ENCODE measurements around the gene ZPLD1.

ZPLD1 gene

DNA sequence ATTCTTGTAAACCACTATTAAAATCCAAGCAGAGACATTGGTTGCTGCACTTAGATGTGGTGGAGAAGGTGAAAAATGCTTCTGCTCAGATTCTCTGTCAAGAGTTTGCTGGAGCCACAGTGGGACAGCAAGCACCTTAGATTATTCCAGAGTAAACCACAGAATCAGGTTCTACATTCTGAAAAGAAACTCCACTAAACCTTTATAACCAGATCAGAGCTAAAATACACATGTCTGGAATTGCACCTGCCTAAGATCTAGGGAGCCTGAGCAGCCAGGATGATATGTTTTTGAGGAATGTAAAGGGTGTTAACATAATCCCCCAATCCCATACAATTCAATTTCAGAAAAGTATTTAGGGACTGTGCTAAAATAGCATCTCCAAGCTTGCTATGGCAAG is at the start of gene ZPLD1:
ZPLD1 (plus strand) TSS at position 301 of the 400 bp plus-strand sequence. CDS start 3,473 bp downstream, outside the sequence.
- no peak for DNase-seq (ENCODE audit: low read depth)

- no peak for DNase-seq (ENCODE audit: low read depth)
Observed at GRCh38 chr3:102390171-102390864, 44.5 kb upstream of the ZPLD1 start.

DNA sequence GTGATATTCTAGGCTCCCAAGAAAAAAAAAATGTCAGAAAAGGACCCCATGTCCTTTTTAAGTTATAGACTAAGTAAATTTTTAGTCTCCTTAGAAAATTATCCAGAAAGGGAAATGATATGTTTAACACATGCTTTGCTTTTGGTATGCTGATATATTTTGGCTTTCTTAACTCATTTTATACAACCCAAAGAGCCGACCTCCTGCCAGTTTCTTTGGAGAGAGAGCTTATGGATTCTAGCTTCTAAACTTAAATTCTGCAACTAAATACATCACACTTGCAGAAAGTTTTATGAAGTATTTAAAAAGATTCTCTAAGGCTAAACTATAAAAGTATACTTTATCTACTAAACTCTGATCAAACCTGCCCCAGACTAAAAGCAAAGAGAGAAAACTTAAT is 43.9 kb upstream of the ZPLD1 start:
- no peak for DNase-seq (ENCODE audit: low read depth)

DNA sequence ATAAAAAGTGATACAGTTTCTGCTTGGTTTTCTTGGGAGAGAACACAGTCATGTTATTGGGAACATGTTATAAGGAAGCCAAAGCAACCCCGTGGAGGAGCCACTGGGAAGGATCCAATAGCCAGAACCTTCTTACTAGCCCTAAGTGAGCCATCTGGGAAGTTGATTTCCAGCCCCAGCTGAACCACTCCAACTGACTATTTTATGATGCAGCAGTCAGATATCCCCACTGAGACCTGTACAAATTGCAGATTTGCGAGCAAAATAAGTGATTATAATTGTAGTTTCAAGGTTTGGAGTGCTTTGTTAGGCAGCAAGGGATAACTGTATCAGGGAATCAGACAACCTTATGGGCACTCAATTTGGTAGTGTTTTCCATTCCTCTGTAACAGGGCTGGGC is 43.3 kb upstream of the ZPLD1 start:
- no peak for DNase-seq (ENCODE audit: low read depth)

DNA sequence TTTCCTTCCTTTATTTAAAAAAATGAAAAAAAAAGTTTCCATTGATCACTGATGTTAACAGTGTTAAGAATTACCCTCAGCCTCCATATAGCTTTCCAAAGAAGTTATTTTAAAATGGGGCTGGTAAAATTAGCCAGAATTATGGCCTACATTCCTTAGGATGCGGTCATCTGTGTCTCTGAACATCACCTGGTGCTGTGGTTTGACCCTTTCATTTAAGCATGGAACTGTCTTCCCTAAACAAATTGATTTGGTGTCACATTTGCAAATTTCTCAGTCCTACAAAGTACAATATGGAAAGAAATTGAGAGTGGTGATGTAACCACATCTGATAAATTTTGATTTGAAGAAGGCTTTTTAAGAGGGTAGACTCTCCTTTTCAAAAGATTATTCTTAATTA is 40.3 kb upstream of the ZPLD1 start:
- DNase-seq (ENCODE audit: low read depth) = no peak

DNA sequence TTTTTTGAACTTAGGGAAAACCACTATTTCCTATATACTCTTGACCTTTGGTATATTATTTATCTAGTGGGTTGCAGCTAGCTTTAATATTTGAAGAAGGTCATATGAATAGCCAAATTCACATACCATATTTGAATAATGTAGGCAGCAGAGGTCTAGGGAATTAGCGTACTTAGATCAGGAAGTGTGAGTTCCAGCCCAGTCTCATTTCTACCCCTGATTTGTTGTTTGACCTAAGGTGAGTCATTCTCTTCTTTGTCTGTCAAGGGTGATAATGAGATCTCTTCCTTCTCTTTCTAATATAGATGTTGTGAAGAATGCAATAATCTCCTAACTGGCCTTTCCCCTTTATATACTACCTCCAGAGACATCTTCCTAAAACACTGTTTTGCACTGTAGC is 36.6 kb upstream of the ZPLD1 start:
- no peak for DNase-seq (ENCODE audit: low read depth)

GRCh38 chr3:102398666-102399065 is 36.1 kb upstream of the ZPLD1 start:
- no peak for DNase-seq (ENCODE audit: low read depth)

DNA sequence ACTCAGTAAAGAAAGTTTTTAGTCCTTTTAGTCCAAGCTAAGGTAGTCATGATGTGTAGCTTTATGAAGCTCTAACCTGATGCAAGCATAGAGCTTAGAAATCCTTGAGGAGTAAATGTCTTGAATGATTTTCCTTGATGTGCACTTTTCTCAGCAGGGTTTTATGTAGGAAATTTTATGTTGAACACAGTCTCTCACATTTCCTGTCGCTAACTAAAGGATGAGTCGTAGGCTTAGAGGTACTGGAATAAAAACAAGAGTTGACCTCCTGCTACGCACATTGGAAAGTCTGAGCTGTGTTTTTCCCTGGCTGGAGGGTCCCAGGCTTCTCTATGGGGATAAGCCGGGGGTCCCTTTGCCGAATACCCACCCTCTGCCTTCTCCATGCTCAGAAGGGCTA is 34.7 kb upstream of the ZPLD1 start:
- no peak for DNase-seq (ENCODE audit: low read depth)

- DNase-seq (ENCODE audit: low read depth) = no peak
Observed at GRCh38 chr3:102400766-102401165, 34.0 kb upstream of the ZPLD1 start.

GRCh38 chr3:102410616-102411015 is 24.2 kb upstream of the ZPLD1 start:
- no peak for DNase-seq (ENCODE audit: low read depth)

DNA sequence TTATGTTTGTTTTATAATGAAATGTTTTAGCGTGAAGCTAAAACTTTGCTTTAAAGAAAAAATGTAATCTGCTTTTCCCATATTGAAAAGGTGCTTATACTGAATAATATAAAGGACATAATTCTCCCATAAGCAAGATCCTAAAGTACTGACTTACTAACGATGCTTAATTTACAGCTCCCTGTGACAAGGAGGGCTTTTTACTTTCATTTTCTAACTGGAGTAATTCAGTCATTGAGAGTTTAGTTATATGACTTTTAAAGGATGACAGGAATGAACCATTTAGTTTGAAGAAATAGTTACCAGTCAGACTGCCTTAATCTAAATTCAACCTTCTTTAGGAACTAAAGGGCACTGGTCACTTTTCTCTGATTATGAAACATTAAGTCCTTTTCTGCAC is 19.3 kb upstream of the ZPLD1 start:
- no peak for DNase-seq (ENCODE audit: low read depth)

DNA sequence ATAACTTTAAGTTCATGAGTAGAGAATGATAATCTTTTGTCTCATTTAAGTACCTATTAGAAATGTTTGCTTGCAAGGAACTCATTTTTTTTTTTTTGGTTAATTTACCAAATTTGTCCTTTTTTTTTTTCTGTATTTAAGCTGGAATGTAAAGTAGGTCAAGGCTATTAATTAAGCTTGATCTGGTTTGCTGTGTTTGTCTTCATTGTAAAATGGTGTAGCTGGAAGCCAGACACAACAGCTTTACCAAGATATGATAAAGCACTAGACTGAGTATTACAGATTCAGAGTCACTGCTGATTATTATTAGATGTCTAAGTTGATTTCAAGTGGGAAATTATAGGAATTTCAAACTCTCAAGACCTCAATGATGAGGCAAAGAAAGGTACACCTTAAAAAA is 15.0 kb upstream of the ZPLD1 start:
- DNase-seq (ENCODE audit: low read depth) = no peak

DNA sequence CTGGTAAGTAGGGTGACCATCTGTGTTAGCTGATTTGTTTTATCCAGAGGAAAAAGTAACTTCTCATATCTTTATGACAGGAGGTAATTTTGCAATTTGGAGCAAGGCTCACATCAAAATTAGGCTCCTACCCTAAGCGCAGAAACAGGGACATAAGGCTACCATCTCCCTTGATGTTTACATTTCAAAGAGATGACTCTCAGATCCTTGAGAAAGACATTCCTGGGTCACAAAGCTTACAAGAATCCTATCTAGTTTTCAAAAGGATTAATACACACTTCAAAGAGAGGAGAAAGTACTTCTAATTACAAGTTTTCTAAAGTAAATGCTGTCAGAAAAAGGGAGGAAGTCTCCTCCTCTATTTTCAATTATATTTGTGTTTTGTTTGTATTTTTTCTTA is 7.0 kb downstream of the ZPLD1 start:
- DNase-seq (ENCODE audit: low read depth) = no peak

- no peak for DNase-seq (ENCODE audit: low read depth)
Observed at GRCh38 chr3:102443021-102443420, 8.2 kb downstream of the ZPLD1 start.

DNA sequence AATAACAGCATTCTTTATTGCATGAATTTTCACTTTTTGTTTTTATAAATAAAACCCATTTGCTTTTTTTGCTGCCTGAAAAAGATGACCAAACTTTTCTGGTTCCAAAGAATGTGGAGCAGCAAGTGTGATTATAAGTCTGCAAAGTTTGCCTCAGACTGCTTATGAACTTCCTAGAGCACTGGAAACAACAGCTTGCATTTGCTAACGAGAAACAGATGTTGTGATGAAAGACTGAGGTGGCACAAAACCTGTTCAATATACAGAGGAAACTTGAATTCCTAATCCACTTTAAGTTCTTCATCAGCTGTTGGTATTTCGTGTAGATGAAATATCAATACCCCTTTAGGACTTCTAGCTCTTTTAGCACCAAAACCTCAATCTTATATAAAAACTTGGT is 9.3 kb downstream of the ZPLD1 start:
- DNase-seq (ENCODE audit: low read depth) = no peak

DNA sequence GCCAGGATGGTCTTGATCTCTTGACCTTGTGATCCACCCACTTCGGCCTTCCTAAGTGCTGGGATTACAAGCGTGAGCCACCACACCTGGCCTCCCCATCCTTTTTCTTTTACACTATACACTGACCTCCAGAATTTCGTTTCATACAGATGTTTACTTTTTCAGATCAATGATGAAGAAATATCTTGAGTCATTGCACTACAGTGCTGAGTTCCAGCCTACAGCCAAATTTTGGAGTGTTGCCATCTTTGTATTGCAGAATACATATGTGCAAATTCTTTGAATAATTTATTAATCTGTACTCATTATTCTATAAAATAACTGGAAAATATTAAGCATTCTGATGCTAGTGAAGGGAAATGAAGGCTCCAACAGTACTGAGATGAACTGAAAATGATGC is 12.5 kb downstream of the ZPLD1 start:
- no peak for DNase-seq (ENCODE audit: low read depth)

DNA sequence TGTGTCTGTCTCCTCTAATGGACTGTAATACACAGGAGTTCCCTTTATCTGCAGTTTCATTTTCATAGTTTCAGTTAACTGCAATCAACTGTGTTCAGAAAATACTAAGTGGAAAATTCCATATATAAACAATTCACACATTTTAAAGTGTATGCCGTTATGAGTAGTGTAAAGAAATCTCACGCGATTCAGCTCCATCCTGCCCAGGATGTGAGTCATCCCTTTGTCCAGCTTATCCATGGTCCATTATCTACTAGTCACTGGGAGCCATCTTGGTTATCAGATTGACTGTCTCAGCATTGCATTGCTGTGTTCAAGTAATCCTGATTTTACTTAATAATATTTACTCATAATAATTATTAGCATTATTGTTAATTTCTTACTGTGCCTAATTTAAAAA is 14.5 kb downstream of the ZPLD1 start:
- DNase-seq (ENCODE audit: low read depth) = no peak

DNA sequence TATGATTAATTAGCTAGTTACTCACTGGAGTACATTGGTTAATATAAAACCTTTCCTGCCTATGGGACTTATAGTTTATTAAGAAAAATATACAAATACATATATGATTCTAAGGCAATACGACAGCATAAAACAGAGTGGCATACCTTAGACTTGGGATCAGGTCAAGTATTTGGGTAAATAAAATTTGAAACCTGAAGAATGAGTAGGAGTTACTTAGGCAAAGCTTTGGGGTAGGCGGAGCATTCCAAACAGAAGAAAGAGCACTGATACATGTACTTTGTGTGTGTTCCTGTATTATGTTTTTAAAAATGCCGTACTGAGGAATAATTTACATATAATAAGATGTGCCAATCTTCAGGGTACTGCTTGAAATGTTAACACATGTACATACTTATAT is 15.1 kb downstream of the ZPLD1 start:
- no peak for DNase-seq (ENCODE audit: low read depth)

- DNase-seq (ENCODE audit: low read depth) = no peak
Observed at GRCh38 chr3:102450976-102451375, 16.2 kb downstream of the ZPLD1 start.

- no peak for DNase-seq (ENCODE audit: low read depth)
Observed at GRCh38 chr3:102451543-102451942, 16.7 kb downstream of the ZPLD1 start.

GRCh38 chr3:102454181-102454580 is 19.4 kb downstream of the ZPLD1 start:
- DNase-seq (ENCODE audit: low read depth) = no peak

DNA sequence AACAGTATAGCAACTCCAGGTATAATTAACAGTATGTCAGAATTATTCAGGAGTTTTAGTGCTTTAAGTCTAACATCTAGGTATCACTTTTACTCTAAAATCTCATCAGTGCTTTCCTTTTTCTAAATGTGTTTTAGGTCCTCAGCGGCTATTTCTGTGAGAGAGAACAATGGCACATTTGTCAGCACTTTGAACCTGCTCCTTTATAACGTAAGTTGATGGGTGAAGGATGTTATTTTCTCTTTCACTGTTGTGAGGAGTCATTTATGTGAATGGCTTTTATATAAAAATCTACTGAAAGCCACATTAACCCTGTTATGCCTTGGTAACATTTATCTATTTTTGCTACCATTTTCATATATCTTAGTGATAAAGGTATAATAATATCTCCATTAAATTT is 22.8 kb downstream of the ZPLD1 start:
- DNase-seq (ENCODE audit: low read depth) = no peak

- DNase-seq (ENCODE audit: low read depth) = no peak
Observed at GRCh38 chr3:102460579-102460978, 25.8 kb downstream of the ZPLD1 start.

DNA sequence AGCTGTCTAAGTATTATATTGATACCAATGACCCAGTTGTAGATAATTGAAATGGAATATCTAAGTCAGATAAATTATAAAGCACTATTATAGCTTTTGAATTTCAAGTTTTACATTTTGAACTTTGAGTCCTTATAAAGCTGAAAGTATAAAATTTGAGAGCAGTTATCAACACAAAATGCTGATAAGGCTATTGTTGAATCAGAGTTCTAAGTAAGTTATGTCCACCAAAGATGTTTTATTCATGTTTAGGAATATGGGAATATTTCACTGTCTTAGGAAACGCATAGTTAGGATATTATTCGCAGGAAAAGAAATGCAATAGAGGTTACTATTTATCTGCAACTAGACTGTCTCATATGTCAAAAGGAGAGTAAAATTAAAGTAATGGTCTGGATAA is 29.4 kb downstream of the ZPLD1 start:
- no peak for DNase-seq (ENCODE audit: low read depth)

DNA sequence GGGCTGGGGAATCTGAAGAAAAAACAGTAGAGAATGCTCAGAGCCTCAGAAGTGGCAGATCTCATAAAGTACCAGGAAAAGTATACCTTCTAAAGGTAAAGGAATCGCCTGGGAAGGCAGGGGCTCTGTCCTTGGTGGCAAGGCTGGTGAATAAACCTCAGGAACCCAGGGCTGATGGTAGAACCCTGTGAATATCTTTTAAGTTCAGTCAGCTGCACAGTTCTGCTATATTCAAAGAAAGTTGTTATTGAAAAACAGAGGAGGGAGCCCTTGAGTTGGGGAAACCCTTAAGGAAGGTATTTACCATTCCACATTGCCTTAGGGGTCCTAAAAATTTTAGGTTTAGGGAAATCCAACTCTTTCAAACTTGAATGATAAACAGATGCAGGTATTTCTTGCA is 31.2 kb downstream of the ZPLD1 start:
- DNase-seq (ENCODE audit: low read depth) = no peak
